ENCODE measurements around the gene BCAR1.
"Not testable (repeated sequence)": the region's sequence is repeated elsewhere in the genome, so short reads cannot be mapped to it uniquely, and the experiment has no call there.

BCAR1 gene

DNA sequence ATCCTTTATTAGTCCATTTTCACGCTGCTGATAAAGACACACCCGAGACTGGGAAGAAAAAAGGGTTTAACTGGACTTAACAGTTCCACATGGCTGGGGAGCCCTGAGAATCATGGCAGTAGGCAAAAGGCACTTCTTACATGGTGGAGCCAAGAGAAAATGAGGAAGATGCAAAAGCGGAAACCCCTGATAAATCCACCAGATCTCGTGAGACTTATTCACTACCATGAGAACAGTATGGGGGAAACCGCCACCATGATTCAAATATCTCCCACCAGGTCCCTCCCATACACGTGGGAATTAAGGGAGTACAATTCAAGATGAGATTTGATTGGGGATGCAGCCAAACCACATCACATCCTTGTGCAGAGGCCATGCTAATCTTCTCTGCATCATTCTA is 35.0 kb upstream of the BCAR1 start:
- Histone ChIP-seq H3K4me1 (ENCODE audit: insufficient read depth, low read length) (no peaks in the 10 kb centered on the region), H3K27me3 (ENCODE audit: control insufficient read depth in 1 of 2, insufficient read depth in 2 of 2, low read length in 2 of 2) (no peaks in the 10 kb centered on the region), H3K27ac (ENCODE audit: low read depth, low read length) (no peak overlapping the region), H3K4me3 (ENCODE audit: low read depth in 1 of 2, low read length in 2 of 2) (no peak overlapping the region), H3K36me3 (ENCODE audit: insufficient read depth, low read length) (peaks cover 15% of the 10 kb centered on the region), H3K9ac (ENCODE audit: low read length) (no peak overlapping the region), H3K9me3 (ENCODE audit: low read length) (no peaks in the 10 kb centered on the region)

DNA sequence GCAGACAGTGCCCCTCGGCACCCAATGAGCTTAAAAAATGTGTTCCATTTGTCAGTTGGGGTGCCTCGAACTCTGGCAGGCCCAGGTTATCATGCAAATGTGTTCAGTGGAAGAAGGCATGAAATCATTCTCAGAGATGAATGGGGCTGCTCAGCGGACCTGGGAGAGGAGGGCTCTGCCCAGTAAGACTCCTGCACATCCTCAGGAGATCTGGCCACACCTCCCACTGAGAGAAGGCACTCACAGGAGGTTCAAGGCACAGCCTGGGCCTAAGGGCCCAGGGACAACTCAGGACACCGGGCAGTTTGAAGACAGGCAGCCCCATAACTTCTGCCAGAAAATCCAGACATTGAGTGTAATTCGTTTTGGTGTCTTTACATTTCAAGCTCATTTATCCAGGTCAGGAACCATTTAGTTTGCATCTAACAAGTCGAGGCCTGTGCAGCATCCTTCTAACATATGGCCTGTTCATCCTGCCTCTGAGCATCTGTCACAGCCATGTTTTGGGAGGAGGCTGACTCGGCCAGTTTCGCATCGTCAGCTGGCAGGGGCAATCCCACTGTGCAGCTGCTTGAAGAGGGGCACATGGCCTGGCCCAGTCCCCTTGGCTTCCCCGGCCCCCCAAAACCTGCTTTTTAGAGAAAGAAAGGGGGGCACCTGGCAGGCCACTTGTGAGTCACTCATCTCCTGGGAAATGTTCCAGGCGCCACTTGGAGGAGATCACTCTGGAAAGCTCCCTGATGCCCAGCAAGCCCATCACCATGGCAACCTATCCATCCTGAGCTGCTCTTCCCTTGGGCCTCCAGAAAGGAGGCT is 31.2 kb upstream of the BCAR1 start:
- H3K4me3 ChIP-seq (ENCODE audit: low read depth in 1 of 2, low read length in 2 of 2): no peak overlapping the region
- H3K4me1 ChIP-seq (ENCODE audit: insufficient read depth, low read length): no peaks in the 10 kb centered on the region
- H3K27me3 ChIP-seq (ENCODE audit: control insufficient read depth in 1 of 2, insufficient read depth in 2 of 2, low read length in 2 of 2): no peaks in the 10 kb centered on the region
- H3K9me3 ChIP-seq (ENCODE audit: low read length): no peaks in the 10 kb centered on the region
- H3K9ac ChIP-seq (ENCODE audit: low read length): no peak overlapping the region
- H3K36me3 ChIP-seq (ENCODE audit: insufficient read depth, low read length): peaks cover 6% of the 10 kb centered on the region
- no peak overlapping the region for H3K27ac ChIP-seq (ENCODE audit: low read depth, low read length)

DNA sequence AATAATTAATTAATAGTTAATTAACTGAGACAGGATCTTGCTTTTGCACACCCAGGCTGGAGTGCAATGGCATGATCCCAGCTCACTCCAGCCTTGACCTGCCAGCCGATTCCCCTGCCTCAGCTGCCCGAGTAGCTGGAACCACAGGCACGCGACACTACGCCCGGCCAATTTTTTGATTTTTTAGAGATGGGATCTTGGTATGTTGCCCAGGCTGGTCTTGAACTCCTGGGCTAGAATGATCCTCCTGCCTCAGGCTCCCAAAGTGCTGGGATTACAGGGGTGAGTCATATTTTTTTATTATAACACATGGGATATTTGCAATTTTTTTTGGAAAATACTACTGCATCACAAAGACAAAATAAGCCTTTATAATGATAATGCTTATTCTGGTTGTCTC is 30.4 kb upstream of the BCAR1 start:
- Histone ChIP-seq H3K4me3 (ENCODE audit: low read depth in 1 of 2, low read length in 2 of 2) (no peak overlapping the region), H3K9ac (ENCODE audit: low read length) (no peak overlapping the region), H3K4me1 (ENCODE audit: insufficient read depth, low read length) (no peaks in the 10 kb centered on the region), H3K36me3 (ENCODE audit: insufficient read depth, low read length) (no peaks in the 10 kb centered on the region), H3K27me3 (ENCODE audit: control insufficient read depth in 1 of 2, insufficient read depth in 2 of 2, low read length in 2 of 2) (no peaks in the 10 kb centered on the region), H3K9me3 (ENCODE audit: low read length) (no peaks in the 10 kb centered on the region), H3K27ac (ENCODE audit: low read depth, low read length) (no peak overlapping the region)

DNA sequence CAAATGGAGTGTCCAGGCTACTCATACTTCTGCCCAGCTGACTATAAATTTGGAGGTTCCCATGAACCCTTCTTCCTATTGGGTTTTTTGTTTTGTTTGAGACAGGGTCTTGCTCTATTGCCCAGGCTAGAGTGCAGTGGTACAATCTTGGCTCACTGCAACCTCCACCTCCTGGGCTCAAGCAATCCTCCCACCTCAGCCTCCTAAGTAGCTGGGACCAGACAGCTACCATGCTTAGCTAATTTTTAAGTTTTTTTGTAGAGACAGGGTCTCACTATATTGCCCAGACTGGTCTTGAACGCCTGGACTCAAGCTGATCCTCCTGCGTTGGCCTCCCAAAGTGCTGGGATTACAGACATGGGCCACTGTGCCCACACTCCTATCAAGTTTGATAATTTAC is 29.6 kb upstream of the BCAR1 start:
- not testable (repeated sequence) for H3K4me1 ChIP-seq (ENCODE audit: insufficient read depth, low read length); H3K27me3 ChIP-seq (ENCODE audit: control insufficient read depth in 1 of 2, insufficient read depth in 2 of 2, low read length in 2 of 2); H3K27ac ChIP-seq (ENCODE audit: low read depth, low read length); H3K4me3 ChIP-seq (ENCODE audit: low read depth in 1 of 2, low read length in 2 of 2); H3K36me3 ChIP-seq (ENCODE audit: insufficient read depth, low read length); H3K9me3 ChIP-seq (ENCODE audit: low read length); H3K9ac ChIP-seq (ENCODE audit: low read length)

DNA sequence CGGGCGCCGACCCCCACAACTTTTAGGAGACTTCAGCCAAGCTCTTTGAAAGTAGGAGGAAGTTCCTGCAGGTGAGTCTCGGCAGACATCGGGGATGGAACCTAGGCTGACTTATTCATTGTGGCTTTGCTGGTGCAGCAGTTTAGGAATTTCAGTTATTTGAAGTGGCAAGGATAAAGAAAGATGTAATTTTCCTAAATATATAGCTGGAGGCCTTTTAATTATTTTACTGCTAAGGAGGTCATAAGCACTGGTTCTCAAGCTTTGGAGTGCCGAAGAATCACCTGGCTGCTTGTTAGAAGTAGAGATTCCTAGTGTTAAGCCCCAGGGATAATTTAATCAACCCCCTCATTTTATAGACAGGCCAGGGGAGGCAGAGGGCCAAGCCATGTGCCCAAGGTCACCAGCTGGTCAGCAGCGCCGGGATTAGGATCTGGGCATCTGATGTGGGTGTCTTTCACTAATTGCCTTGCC is 28.9 kb upstream of the BCAR1 start:
- Histone ChIP-seq H3K9ac (ENCODE audit: low read length) (no peak overlapping the region), H3K4me1 (ENCODE audit: insufficient read depth, low read length) (no peaks in the 10 kb centered on the region), H3K9me3 (ENCODE audit: low read length) (no peaks in the 10 kb centered on the region), H3K36me3 (ENCODE audit: insufficient read depth, low read length) (no peaks in the 10 kb centered on the region), H3K4me3 (ENCODE audit: low read depth in 1 of 2, low read length in 2 of 2) (no peak overlapping the region), H3K27me3 (ENCODE audit: control insufficient read depth in 1 of 2, insufficient read depth in 2 of 2, low read length in 2 of 2) (no peaks in the 10 kb centered on the region), H3K27ac (ENCODE audit: low read depth, low read length) (no peak overlapping the region)

DNA sequence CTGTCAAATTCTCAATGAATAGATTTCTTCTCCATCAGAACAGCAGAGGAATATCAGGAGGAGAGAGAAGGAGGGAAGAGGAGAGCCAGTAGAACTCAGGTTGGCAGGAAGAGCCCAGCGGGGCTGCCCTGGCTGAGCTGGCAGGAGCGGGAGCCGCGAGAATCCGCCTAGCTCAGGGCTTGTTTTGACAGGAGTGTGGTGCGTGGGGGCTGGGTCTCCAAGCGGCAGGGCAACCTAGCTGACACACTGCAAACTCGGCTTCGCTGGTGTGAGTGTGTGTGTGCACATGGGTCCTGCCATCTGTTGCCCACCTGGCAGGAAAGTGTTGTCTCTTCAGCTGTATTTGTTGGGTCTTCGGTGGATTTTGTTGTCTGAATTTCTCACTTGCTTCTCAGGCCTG is 27.9 kb upstream of the BCAR1 start:
- Histone ChIP-seq H3K4me1 (ENCODE audit: insufficient read depth, low read length) (no peaks in the 10 kb centered on the region), H3K4me3 (ENCODE audit: low read depth in 1 of 2, low read length in 2 of 2) (no peak overlapping the region), H3K27me3 (ENCODE audit: control insufficient read depth in 1 of 2, insufficient read depth in 2 of 2, low read length in 2 of 2) (no peaks in the 10 kb centered on the region), H3K27ac (ENCODE audit: low read depth, low read length) (no peak overlapping the region), H3K36me3 (ENCODE audit: insufficient read depth, low read length) (no peaks in the 10 kb centered on the region), H3K9me3 (ENCODE audit: low read length) (no peaks in the 10 kb centered on the region), H3K9ac (ENCODE audit: low read length) (no peak overlapping the region)

DNA sequence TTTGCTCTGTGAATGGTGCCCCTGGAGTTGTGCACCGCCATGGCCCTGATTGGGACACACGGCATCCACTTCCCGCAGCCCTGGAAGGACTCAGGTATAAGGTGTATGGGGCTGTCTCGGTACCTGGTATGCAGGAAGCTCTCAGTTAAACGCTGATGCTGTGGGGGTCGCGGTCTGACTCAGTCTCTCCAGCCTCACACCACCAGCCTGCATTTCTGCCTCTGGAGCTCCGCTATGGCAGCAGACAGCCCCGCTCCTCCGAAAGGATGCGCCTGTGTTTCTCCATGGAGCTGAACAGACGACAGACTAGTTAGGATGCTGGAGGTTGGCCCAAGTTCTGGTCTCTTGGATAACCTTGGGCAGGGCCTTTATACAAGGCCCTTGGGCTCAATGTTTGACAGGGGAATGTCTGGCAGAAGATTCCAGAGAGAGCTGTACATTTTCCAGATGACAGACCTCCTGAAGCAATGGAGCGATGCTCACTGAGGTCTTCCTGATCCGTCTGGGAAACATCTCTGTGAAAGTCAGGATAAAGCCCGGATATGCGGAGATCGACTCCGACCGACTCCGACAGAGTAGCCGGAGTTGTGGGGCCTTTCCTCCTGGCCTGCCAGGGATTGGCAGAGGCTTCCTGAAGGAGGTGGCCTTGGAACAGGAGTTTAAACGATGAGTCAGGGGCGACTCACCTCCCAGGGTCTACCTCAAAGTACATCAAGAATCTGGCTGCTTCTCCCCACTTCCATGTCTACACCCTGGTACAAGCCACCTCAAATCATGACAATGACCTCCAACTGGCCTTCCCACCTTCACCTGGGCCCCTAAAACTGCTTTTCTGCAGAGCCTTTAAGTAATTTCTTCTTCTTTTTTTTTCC is 21.9 kb upstream of the BCAR1 start:
- Histone ChIP-seq H3K4me1 (ENCODE audit: insufficient read depth, low read length) (no peaks in the 10 kb centered on the region), H3K27me3 (ENCODE audit: control insufficient read depth in 1 of 2, insufficient read depth in 2 of 2, low read length in 2 of 2) (no peaks in the 10 kb centered on the region), H3K4me3 (ENCODE audit: low read depth in 1 of 2, low read length in 2 of 2) (no peak overlapping the region), H3K9me3 (ENCODE audit: low read length) (no peaks in the 10 kb centered on the region), H3K9ac (ENCODE audit: low read length) (no peak overlapping the region), H3K36me3 (ENCODE audit: insufficient read depth, low read length) (no peaks in the 10 kb centered on the region), H3K27ac (ENCODE audit: low read depth, low read length) (no peak overlapping the region)

DNA sequence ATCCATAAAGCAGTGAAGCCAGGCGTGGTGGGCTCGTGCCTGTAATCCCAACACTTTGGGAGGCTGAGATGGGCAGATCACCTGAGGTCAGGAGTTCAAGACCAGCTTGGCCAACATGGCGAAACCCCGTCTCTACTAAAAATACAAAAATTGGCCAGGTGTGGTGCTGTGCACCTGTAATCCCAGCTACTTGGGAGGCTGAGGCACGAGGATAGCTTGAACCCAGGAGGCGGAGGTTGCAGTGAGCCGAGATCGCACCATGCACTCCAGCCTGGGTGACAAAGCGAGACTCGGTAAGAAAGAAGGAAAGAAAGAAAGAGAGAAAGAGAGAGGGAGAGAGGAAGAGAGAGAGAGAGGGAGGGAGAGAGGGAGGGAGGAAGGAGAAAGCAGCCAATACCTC is 21.2 kb upstream of the BCAR1 start:
- not testable (repeated sequence) for H3K36me3 ChIP-seq (ENCODE audit: insufficient read depth, low read length); H3K4me3 ChIP-seq (ENCODE audit: low read depth in 1 of 2, low read length in 2 of 2); H3K27me3 ChIP-seq (ENCODE audit: control insufficient read depth in 1 of 2, insufficient read depth in 2 of 2, low read length in 2 of 2); H3K27ac ChIP-seq (ENCODE audit: low read depth, low read length); H3K4me1 ChIP-seq (ENCODE audit: insufficient read depth, low read length); H3K9ac ChIP-seq (ENCODE audit: low read length); H3K9me3 ChIP-seq (ENCODE audit: low read length)

DNA sequence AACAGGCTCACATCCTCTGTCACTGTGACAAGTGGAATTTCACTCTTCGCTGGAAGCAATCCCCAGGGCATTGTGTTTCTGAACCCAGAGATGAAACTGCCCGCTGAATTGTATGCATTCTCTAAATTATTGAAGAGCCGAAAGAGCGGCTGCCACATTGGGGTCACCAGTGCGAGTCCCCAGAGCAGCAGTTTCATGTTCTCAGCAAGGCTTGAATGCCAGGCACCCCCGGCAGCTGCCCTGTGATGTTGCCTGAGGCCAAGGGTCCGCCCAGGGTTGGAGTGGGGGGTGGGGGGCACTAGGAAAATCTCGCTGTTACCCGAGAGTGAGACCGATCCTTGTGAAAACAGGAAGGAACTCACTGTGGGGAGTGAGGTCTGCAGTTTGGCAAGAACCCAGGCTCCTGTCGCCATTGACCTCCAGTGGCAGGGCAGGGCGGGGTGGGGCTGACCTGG is 20.7 kb upstream of the BCAR1 start:
- Histone ChIP-seq H3K36me3 (ENCODE audit: insufficient read depth, low read length) (no peaks in the 10 kb centered on the region), H3K27ac (ENCODE audit: low read depth, low read length) (no peak overlapping the region), H3K4me3 (ENCODE audit: low read depth in 1 of 2, low read length in 2 of 2) (no peak overlapping the region), H3K9me3 (ENCODE audit: low read length) (no peaks in the 10 kb centered on the region), H3K4me1 (ENCODE audit: insufficient read depth, low read length) (no peaks in the 10 kb centered on the region), H3K9ac (ENCODE audit: low read length) (no peak overlapping the region), H3K27me3 (ENCODE audit: control insufficient read depth in 1 of 2, insufficient read depth in 2 of 2, low read length in 2 of 2) (no peaks in the 10 kb centered on the region)

DNA sequence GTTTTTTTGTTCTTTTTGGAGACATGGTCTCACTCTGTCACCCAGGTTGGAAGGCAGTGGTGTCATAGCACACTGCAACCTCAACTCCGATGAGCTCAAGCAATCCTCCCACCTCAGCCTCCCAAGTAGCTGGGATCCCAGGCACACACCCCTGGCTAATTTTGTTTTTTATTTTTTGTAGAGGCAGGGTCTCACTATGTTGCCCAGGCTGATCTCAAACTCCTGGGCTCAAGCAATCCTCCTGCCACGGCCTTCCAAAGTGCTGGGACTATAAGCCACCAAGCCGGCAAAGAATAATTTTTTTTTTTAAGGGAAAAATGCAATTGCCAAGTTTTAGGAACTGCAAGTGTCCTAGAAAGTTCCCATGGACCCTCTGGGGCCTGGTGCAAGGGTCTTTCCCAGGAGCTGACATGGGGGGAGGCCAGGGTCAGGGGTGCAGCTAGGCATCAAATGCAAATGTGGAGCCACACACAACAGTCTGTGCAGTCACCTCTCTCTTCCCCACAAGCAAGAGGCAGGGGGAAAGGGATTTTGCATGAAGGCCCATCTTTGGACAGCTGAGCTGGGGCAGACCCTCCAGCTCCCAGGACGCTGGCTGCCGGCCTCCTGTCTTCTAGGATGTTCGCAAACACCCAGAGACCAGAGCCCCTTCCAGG is 20.1 kb upstream of the BCAR1 start:
- H3K27ac ChIP-seq (ENCODE audit: low read depth, low read length): no peak overlapping the region
- no peaks in the 10 kb centered on the region for H3K27me3 ChIP-seq (ENCODE audit: control insufficient read depth in 1 of 2, insufficient read depth in 2 of 2, low read length in 2 of 2)
- no peaks in the 10 kb centered on the region for H3K9me3 ChIP-seq (ENCODE audit: low read length)
- H3K9ac ChIP-seq (ENCODE audit: low read length): no peak overlapping the region
- peaks cover 3% of the 10 kb centered on the region for H3K4me1 ChIP-seq (ENCODE audit: insufficient read depth, low read length)
- H3K36me3 ChIP-seq (ENCODE audit: insufficient read depth, low read length): no peaks in the 10 kb centered on the region
- H3K4me3 ChIP-seq (ENCODE audit: low read depth in 1 of 2, low read length in 2 of 2): no peak overlapping the region

DNA sequence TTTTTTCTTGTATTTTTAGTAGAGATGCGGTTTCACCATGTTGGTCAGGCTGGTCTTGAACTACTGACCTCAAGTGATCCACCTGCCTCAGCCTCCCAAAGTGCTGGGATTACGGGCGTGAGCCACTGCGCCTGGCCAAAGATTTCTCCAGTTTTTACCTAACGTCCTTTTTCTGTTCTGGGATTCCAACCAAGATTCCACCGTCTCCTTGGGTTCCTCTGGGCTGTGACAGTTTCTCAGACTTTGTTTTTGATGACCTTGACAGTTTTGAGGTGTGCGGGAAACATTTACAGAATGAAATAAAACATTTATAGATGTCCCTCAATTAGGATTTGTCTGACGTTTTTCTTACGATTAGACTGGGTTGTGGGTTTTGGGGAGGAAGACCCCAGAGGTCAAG is 17.9 kb upstream of the BCAR1 start:
- not testable (repeated sequence) for H3K27me3 ChIP-seq (ENCODE audit: control insufficient read depth in 1 of 2, insufficient read depth in 2 of 2, low read length in 2 of 2); H3K9ac ChIP-seq (ENCODE audit: low read length); H3K9me3 ChIP-seq (ENCODE audit: low read length); H3K4me3 ChIP-seq (ENCODE audit: low read depth in 1 of 2, low read length in 2 of 2); H3K4me1 ChIP-seq (ENCODE audit: insufficient read depth, low read length); H3K36me3 ChIP-seq (ENCODE audit: insufficient read depth, low read length); H3K27ac ChIP-seq (ENCODE audit: low read depth, low read length)
